Jurkat, Clone E6-1 (cell line): ENCODE data around the gene TSR1.
"Not testable (repeated sequence)": the region's sequence is repeated elsewhere in the genome, so short reads cannot be mapped to it uniquely, and the experiment has no call there.

ENCODE experiments used
- DNase-seq: peaks from one replicate; pipeline ENCODE4 v3.0.0-alpha.2; 2011; ENCODE audit warnings: low read depth, low spot score
- H3K4me3 ChIP-seq: 2 replicates; pipeline ENCODE4 v1.5.1; 2011; ENCODE audit warnings: mild to moderate bottlenecking, low read length, control low read depth, moderate library complexity

Gene TSR1

DNA sequence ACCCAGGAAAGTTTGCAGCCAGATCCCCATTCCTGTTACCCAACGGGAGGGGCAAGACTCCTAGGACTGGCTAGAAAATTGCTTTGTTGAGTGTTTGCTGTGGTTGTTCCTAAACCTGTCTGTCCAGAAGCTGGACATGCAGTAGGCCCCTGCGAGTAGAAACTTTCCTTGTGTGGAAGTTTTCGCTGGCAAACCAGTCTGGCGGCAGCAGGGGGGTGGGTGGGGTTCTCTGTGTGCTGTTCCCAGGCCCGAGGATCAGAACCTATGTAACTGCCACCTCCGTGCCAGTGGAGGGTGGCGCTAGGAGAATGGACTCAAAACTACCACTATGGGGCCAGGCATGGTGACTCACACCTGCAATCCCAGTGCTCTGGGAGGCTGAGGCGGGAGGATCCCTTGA, 10.2 kb upstream of the TSR1 start:
- H3K4me3 ChIP-seq: no peak overlapping the region
- no peak for DNase-seq

DNA sequence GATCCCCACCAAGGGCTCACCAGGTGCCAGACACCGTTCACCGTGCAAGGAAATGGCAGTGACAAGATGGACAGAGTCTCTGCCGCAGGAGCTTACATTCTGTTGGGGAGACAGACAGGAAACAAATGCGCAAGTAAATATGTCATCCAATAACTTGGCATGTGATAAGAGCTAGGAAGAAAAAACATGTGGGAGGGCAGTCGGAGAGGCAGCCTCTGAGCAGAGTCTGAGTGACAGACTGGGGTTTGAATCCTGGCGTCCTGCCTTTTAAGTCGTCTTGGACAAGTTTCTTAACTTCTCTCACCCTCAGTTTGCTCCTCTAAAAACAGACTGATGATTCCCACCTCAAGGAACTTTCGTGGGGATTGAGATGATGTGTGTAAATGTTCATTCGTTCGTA, 8.3 kb upstream of the TSR1 start:
- no peak for DNase-seq
- H3K4me3 ChIP-seq: no peak overlapping the region

DNA sequence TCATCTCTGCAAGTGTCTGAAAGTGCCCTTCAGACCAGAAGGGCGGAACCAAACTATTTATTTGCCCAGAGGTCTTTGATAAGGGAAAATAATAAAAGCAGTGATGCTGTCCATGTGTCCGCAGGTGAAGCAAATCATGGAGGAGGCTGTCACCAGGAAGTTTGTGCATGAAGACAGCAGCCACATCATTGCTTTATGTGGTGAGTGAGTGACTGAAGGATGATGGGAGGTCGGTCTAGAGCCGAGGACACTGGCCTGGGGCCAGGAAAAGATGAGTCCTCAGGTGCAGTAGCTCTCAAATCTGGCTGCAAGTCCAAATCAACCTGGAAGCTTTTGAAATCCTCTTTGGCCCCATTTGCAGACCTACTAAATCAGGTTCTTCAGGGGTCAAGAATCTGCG, 7.2 kb upstream of the TSR1 start:
- DNase-seq: no peak
- H3K4me3 ChIP-seq: no peak overlapping the region

DNA sequence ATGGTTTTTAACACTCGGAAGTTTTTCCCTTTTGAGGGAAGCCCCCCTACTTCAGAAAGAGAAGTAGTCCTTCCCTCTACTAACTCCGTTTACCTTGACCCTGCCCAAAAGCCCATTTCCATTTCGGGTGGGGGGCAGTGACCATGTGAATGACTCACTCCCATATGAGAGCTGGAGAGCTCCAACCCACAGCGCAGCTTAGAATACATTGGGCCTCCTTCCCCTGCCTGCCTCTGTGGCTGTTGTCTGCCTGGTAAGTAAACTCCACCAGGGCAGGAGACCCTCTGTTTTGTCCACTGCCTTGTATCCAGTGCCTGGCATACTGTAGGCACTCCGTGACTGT, 2.0 kb upstream of the TSR1 start:
- peak overlapping the region; percentile 84 for H3K4me3 ChIP-seq
- DNase-seq: no peak

DNA sequence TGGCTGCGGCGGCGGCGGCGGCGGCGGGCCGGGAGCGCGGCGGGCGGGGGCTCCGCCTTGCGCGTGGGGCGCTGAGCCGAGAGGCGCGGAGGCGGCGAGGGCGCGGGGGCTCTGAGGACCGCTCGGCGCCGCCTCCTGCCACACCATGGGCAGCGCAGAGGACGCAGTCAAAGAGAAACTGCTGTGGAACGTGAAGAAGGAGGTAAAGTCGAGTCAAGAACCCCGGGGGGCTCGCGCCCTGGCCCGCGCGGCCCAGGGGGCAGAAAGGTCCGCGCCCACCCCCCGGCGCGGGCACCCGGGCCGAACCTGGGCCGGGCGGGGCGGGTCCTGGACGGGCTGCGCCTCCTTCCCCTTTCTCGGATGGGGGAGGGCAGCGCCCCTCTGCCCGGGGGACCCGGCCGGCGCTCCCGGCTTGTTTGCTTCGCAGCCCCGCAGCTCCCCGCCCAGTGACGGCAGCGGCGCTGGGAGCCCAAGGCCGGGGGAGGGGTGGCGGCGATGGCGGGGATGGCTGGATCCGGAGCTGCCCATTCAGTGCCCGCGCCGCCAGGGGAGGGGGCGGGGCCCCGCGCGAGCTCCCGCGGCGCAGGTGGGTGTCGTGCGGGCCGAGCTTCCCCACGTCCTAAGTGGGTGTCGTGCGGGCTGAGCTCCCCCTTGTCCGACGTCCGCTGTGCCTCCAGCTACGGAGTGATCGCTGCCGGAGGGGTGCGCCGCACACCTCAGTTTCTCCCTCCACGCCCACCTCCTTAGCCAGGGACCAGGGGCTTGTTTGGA, 1.5 kb upstream of the TSR1 start:
- DNase-seq: no peak
- peak overlapping the region; percentile 84 for H3K4me3 ChIP-seq

DNA sequence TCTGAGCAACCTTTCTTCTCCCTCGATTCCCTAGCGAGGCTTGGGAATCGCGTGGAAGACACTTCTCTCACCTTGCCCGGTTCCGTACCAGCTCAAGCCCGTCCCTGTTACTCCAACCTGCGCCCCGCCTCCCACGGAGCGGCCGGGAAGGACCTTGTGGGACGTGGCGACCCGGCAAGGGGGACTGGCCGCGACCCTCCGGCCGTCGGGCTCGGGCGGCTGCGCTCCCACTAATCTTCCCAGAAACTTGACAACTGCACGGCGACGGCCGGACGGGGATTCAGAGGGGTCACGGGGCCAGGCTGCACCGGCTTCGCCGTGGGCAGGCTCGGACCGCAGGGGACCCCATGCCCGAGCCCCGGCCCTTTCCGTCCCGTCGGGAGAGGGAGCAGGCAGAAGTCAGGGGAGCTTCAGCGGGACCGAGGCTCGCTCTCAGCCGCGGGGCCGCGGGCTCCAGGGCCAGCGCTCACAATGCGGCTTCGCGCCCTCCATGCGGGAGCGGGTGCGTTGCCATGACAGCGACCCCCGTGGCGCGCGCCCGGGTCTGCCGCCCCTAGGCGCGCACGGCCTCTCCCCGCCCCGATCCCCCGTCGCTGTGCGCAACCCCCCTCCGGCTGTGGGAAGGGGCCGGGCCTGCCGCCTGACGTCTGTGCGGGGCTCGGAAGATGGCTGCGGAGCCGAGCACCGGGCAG, 741 bp upstream of the TSR1 start, which contains the start of gene SGSM2:
Gene SGSM2 (plus strand): TSS at position 650 of the 692 bp plus-strand sequence. CDS start 188 bp downstream, outside the sequence.
- peak; percentile 65 for DNase-seq
- peak within 1 kb of the TSS; percentile 84 for H3K4me3 ChIP-seq

DNA sequence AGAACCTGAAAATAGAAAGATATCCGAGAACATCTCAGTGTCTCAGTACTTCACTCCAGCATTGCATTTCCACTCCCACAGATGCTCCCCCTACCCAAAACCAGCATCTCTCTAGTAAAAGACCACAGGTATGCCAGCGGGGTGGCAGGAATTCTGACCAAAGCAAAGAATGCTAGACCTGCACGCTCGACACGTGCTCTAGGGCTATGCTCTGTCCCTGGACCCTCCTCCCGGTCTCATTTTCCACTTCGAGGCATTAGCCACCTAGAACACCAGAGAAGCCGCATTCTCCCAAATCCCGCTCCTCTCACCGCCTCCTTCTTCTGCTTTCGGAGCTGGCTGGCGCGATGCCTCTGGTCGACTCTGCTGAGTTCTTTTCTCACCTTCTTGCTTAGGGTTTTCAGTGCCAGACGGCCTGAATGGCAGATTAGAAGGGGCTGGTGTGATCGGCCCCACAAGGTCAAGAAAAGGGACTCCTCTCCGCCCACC, 487 bp downstream of the TSR1 start:
- H3K4me3 ChIP-seq: peak overlapping the region; percentile 84
- no peak for DNase-seq

DNA sequence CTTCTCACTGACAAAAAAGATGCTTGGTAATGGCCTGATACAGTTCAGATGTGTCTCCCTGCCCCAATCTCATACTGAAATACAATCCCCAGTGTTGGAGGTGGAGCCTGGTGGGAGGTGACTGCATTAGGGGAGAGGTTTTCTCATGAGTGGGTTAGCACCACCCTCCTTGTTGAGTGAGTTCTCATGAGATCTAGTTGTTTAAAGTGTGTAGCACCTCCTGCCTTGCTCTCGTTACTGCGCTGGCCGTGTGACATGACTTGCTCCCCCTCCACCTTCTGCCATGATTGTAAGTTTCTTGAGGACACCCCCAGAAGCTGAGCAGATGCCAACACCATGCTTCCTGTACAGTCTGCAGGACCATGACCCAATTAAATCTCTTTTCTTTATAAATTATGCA, 5.0 kb downstream of the TSR1 start:
- no peak for DNase-seq
- H3K4me3 ChIP-seq: no peak overlapping the region

DNA sequence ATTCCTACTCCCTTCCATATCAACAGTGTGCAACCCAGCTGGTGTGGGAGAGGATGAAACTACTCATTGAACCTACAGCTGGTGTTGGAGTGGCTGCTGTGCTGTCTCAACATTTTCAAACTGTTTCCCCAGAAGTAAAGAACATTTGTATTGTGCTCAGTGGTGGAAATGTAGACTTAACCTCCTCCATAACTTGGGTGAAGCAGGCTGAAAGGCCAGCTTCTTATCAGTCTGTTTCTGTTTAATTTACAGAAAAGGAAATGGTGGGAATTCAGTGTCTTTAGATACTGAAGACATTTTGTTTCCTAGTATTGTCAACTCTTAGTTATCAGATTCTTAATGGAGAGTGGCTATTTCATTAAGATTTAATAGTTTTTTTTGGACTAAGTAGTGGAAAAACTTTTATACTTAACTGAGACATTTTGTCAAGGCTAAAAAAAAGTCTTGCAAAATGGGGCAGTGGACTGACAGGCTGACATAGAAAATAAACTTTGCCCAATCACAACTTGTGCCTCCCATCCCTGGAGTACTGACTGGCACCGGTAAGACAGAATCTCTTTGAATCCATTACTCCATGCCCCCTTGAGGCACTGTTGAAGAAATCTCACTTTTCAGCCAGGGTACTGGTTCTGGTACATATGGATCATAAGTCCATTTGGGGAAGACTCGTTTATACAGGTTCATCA, 12.5 kb downstream of the TSR1 start:
- no peak for DNase-seq
- H3K4me3 ChIP-seq: no peak overlapping the region

DNA sequence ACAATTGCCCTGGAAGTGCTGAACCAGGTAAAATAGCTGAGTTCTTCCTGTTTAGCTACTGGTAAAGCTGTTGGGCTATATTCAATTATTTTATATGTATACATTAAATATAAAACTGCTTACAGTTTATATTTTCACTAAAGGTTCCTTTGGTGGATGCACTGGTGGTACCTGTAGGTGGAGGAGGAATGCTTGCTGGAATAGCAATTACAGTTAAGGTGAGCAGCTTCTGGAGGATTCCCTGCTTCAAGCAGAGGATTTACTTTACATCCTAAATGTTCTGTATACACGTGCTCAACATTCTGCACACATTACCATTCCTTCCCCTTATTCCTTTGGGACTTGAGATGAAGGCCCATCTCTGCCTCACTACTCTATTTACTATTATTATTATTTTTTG, 14.9 kb downstream of the TSR1 start:
- no peak overlapping the region for H3K4me3 ChIP-seq
- DNase-seq: no peak

DNA sequence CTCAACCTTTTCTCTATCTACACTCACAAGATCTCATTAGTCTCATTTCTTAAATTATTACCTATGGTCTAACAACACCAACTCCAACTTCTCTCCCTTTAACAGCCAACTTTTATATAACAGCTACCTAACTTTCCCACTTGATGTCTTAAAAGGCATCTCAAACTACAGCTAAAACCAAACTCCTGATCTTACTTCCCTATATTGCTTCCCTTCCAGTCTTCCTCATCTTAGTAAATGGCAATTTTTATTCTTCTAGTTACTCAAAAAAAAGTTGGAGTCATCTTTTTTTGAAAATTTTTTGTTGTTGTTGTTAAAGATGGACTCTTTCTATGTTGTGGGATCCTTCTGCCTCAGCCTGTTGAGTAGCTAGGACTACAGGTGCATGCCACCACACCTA, 17.2 kb downstream of the TSR1 start:
- DNase-seq: no peak

DNA sequence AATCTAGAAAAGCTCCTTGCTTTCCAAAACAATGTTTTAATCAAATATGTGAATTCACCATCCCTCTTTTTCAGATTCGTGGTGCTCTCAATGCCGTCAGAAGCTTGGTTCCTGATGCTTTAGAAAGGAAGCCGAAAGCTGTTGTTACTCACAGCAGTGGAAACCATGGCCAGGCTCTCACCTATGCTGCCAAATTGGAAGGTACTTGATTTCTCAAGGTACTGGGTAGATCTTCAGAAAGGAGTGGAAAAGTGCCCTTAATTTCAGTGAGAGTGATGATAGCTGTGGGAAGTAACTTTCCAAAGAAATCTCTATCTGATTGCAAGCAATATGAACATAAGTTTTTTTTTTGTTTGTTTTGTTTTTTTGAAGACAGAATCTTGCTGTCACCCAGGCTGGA, 18.5 kb downstream of the TSR1 start:
- H3K4me3 ChIP-seq: no peak overlapping the region
- DNase-seq: no peak

More for the DNA sequence above, 17.2 kb downstream of the TSR1 start:
- H3K4me3 ChIP-seq: no peak overlapping the region

DNA sequence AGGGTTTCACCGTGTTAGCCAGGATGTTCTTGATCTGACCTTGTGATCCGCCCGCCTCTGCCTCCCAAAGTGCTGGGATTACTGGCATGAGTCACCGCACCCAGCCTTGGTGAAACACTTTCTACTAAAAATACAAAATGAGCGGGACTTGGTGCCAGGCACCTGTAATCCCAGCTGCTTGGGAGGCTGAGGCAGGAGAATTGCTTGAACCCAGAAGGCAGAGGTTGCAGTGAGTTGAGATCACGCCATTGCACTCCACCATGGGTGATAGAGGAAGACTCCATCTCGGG, 19.4 kb downstream of the TSR1 start:
- not testable (repeated sequence) for DNase-seq, H3K4me3 ChIP-seq

DNA sequence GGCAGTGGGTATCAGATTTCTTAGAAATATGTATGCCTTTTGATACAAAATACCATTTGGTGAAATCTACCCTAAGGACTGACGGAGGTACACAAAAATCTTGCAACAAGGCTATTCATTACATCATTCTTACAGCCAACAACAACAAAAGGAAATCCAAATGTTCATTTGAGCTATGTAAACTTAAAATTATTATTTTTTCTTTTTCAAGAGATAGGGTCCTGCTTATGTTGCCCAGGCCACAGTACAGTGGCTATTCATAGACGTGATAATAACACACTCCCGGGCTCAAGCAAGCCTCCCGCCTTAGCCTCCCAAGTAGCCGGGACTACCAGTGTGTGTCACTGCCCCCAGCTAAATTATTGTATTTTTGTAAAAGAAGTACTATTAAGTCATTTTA, 23.5 kb downstream of the TSR1 start:
- DNase-seq: no peak
- no peak overlapping the region for H3K4me3 ChIP-seq

DNA sequence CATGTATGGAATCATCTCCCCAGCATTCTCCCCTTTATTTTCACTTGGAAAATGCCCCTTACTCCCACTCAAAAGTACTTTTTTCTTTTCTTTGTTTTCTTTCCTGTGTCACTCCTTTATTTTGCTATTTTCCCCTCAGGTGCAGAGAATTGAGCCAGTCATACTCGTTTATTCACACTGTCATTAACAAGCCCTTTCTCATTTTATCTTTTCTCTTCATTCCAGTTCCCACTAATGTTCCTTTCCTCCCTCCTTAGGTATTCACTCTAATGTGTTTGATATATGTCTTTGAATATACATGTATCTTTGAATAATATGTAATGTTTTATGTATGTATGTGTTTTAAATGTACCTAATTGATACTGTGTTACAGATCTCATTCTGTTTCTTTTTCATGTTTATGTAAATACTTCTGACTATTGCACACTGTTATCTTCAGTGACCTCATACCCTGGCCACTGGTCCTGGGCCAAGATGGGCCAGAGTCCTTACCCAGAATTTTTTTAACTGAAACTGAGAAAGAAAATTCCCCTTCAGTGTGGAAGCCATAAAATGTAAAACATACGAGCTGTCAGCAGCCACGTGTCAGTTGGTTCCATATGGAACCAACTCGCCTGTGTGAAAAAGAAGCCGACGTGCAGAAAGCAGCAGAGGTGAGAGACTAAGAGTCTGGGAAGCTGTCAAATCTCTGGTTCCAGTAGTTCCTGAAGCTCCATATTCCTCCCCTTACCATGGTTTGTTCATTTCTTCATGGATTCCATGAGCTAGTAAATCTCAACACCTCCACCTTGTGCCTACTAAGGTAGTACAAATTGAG, 26.7 kb downstream of the TSR1 start:
- no peak overlapping the region for H3K4me3 ChIP-seq
- DNase-seq: no peak

DNA sequence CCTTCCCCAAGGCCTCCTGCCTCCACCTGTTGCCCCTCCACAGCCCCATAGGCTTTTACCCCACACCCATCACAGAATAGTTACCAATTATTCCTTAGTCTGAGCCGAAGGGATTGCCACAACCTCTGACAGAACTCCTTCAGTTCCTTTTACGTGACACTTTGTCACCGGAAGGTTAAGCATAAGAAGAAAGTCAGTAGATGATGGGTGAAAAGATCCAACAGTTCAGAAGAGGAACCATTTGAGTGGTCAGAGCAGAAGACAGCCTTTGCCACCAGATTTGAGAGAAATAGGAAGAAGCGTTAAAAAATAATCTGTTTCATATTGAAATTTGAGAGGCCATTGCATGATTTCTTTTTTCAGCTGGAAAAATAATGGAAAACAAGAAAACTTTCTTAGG, 31.3 kb downstream of the TSR1 start:
- no peak overlapping the region for H3K4me3 ChIP-seq
- no peak for DNase-seq

DNA sequence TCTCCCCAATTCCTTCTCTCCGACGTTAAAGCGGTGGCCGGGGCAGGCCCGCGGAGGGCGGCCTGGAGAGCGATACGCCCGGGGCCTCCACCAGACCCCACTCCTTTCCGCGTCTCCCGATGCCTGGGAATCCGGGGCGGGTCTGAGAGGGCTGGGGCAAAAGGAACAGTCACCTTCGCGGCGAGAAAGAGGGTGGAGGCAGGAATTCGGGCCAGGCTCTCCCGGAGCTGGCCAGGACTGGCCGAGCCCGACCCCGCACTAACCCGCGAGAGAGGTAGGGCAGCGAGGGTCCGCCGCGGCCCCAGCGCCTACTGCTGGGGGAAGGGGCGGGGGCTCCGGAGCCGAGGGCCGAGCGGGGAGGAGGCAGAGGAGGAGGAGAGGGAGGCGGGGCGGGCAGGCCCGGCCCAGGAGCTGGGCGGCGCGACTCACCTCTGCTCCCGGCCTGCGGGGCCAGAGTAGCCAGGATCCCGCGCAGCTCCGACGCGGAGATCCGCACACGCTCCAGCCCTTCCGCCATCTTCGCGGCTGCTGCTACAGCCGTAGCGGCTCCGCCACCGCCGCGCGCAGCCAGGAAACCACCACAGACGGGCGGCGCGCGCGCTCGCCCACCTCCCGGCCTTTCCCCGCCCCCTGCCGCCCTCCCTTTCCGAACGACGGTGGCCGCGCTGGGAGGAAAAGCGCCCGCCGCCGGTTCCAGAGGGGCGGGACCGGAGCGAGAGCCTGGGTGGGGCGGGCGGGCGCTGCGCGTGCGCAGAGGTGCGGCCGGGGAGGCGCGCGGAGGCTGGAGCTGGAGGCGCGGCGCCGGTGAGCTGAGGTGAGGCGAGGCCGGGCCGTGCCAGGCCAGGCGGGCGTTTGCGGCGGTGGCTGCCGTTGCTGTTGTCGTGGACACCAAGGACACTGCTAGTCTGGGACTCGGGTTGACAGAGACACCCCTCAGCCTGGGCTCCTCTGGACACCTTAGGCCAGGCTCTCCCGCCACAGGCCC, 32.8 kb downstream of the TSR1 start, which contains the start of the genes SMG6 and SRR:
Gene SMG6 (minus strand): TSS at position 582 of the 985 bp plus-strand sequence. CDS start 65 bp downstream, at position 517.
Gene SRR (plus strand): TSS at position 747 of the 985 bp plus-strand sequence. CDS start 11,611 bp downstream, outside the sequence.
- peak within 1 kb of the TSS; percentile 86 for H3K4me3 ChIP-seq
- peak; percentile 77 for DNase-seq

DNA sequence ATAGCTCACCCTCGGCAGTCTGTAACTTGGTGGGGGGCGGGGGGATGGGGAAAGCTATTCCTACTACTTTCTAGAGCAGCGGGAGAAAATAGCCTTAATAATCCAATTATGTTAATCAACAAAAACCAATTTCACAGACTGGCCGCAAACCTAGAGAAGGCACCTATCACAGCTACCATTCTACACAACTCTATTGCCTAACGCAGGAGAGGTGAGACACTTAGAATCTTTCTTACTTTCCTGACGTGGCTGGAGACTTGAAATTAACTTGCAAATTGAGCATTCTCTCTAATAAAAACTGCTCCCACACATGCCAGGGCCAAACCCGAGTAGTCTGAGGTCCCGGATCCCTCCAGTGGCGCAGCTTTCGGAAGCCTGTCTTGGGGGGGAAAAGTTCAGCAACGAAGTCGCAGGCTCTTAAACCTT, 33.5 kb downstream of the TSR1 start:
- H3K4me3 ChIP-seq: peak overlapping the region; percentile 85
- no peak for DNase-seq
